ENCODE measurements around the gene STAU1. TPM values are rescaled to one million over a fixed set of nuclear protein-coding genes. Genes with fewer than 3 reads are reported as not detected.
"Not testable (repeated sequence)": the region's sequence is repeated elsewhere in the genome, so short reads cannot be mapped to it uniquely, and the experiment has no call there.

The STAU1 gene
- total RNA-seq, 2 donors from 2014 or later, result 80.5 to 83.3 TPM

GRCh38 chr20:49098136-49098535 lies 90.0 kb downstream of the STAU1 start:
- H3K4me1 Mint-ChIP-seq (ENCODE audit: low read depth), result peaks cover 11% of the 10 kb centered on the region
- DNase-seq (no peak), ATAC-seq (replicated peaks in 1 of 2) (no peak)
- H3K27ac Mint-ChIP-seq, result peak overlapping the region; percentile 15
- peaks cover 9 to 62% of the 10 kb centered on the region in 2 donors for H3K36me3 Mint-ChIP-seq (ENCODE audit: insufficient read depth in 2 of 2)
- H3K27me3 Mint-ChIP-seq (ENCODE audit: low read depth), result no peaks in the 10 kb centered on the region
- no peaks in the 10 kb centered on the region for H3K9me3 Mint-ChIP-seq
- no peak overlapping the region for H3K4me3 Mint-ChIP-seq

GRCh38 chr20:49097159-49097558 lies 91.0 kb downstream of the STAU1 start:
- H3K36me3 Mint-ChIP-seq (ENCODE audit: insufficient read depth in 2 of 2), result peaks cover 8 to 58% of the 10 kb centered on the region in 2 donors
- DNase-seq (no peak), ATAC-seq (replicated peaks in 1 of 2) (no peak)
- H3K27ac Mint-ChIP-seq, result peak overlapping the region; percentile 39
- peaks cover 11% of the 10 kb centered on the region for H3K4me1 Mint-ChIP-seq (ENCODE audit: low read depth)
- H3K27me3 Mint-ChIP-seq (ENCODE audit: low read depth), result no peaks in the 10 kb centered on the region
- H3K9me3 Mint-ChIP-seq, result no peaks in the 10 kb centered on the region
- no peak overlapping the region for H3K4me3 Mint-ChIP-seq

- no peaks in the 10 kb centered on the region for H3K9me3 Mint-ChIP-seq
- DNase-seq (no peak), ATAC-seq (replicated peaks in 1 of 2) (no peak)
- H3K27me3 Mint-ChIP-seq (ENCODE audit: low read depth), result no peaks in the 10 kb centered on the region
- no peak overlapping the region for H3K27ac Mint-ChIP-seq
- H3K4me3 Mint-ChIP-seq, result no peak overlapping the region
- peaks cover 6 to 56% of the 10 kb centered on the region in 2 donors for H3K36me3 Mint-ChIP-seq (ENCODE audit: insufficient read depth in 2 of 2)
- H3K4me1 Mint-ChIP-seq (ENCODE audit: low read depth), result peaks cover 5% of the 10 kb centered on the region
Observed at GRCh38 chr20:49096203-49096730, 91.9 kb downstream of the STAU1 start.

- H3K9me3 Mint-ChIP-seq, result no peaks in the 10 kb centered on the region
- H3K27ac Mint-ChIP-seq, result peak overlapping the region; percentile 50
- H3K27me3 Mint-ChIP-seq (ENCODE audit: low read depth), result no peaks in the 10 kb centered on the region
- ATAC-seq (replicated peaks in 1 of 2) (no peak), DNase-seq (no peak)
- H3K4me3 Mint-ChIP-seq, result no peak overlapping the region
- H3K4me1 Mint-ChIP-seq (ENCODE audit: low read depth), result no peaks in the 10 kb centered on the region
- H3K36me3 Mint-ChIP-seq (ENCODE audit: insufficient read depth in 2 of 2), result peaks cover 3 to 48% of the 10 kb centered on the region in 2 donors
Observed at GRCh38 chr20:49091762-49092161, 96.4 kb downstream of the STAU1 start.

GRCh38 chr20:49091104-49091503 lies 97.0 kb downstream of the STAU1 start:
- no peak overlapping the region for H3K27ac Mint-ChIP-seq
- ATAC-seq (replicated peaks in 1 of 2) (no peak), DNase-seq (no peak)
- peaks cover 3 to 43% of the 10 kb centered on the region in 2 donors for H3K36me3 Mint-ChIP-seq (ENCODE audit: insufficient read depth in 2 of 2)
- no peaks in the 10 kb centered on the region for H3K27me3 Mint-ChIP-seq (ENCODE audit: low read depth)
- no peaks in the 10 kb centered on the region for H3K9me3 Mint-ChIP-seq
- no peak overlapping the region for H3K4me3 Mint-ChIP-seq
- no peaks in the 10 kb centered on the region for H3K4me1 Mint-ChIP-seq (ENCODE audit: low read depth)

- H3K4me1 Mint-ChIP-seq (ENCODE audit: low read depth); H3K27me3 Mint-ChIP-seq (ENCODE audit: low read depth); H3K9me3 Mint-ChIP-seq; DNase-seq; H3K4me3 Mint-ChIP-seq; H3K27ac Mint-ChIP-seq; ATAC-seq (replicated peaks in 1 of 2): not testable (repeated sequence)
- H3K36me3 Mint-ChIP-seq (ENCODE audit: insufficient read depth in 2 of 2), result peaks cover 5 to 43% of the 10 kb centered on the region in 2 donors
Observed at GRCh38 chr20:49082295-49082694, 105.8 kb downstream of the STAU1 start.

GRCh38 chr20:49078310-49078709 lies 109.8 kb downstream of the STAU1 start:
- Mint-ChIP-seq H3K27ac (no peak overlapping the region), H3K4me3 (no peak overlapping the region), H3K27me3 (ENCODE audit: low read depth) (no peaks in the 10 kb centered on the region), H3K4me1 (ENCODE audit: low read depth) (no peaks in the 10 kb centered on the region), H3K36me3 (ENCODE audit: insufficient read depth in 2 of 2) (peaks cover 7 to 46% of the 10 kb centered on the region in 2 donors), H3K9me3 (no peaks in the 10 kb centered on the region)
- ATAC-seq (replicated peaks in 1 of 2) (no peak), DNase-seq (no peak)

GRCh38 chr20:49074521-49074920 lies 113.6 kb downstream of the STAU1 start:
- Mint-ChIP-seq H3K27me3 (ENCODE audit: low read depth) (no peaks in the 10 kb centered on the region), H3K9me3 (no peaks in the 10 kb centered on the region), H3K4me3 (no peak overlapping the region), H3K4me1 (ENCODE audit: low read depth) (no peaks in the 10 kb centered on the region), H3K27ac (peak overlapping the region; percentile 31), H3K36me3 (ENCODE audit: insufficient read depth in 2 of 2) (peaks cover 4 to 40% of the 10 kb centered on the region in 2 donors)
- no peak for ATAC-seq (replicated peaks in 1 of 2)
- DNase-seq, result no peak

Other genes starting within 250 kb of the STAU1 start
- 10 to 100 TPM; 54.7 to 61.3 TPM for gene CSE1L, start 142.0 kb downstream of the STAU1 start, total RNA-seq
- 10 to 100 TPM; 49.6 to 49.8 TPM for gene DDX27, start 31.1 kb upstream of the STAU1 start, total RNA-seq
- gene ZNFX1, start 89.7 kb upstream of the STAU1 start, total RNA-seq, result 10 to 100 TPM; 37.8 to 48.8 TPM